Activated T-helper 1 cell treated with anti-CD3 and anti-CD28 coated beads, Interleukin-12 subunit alpha, Interleukin-12 subunit beta, Interleukin-2, Interleukin-4 antibody, amounts not matched to agents 30 ng/mL and 10 ng/mL and 1 ng/mL, durations not matched to agents 14 hours and 24 hours and 36 hours (primary cell): ENCODE measurements around the gene AP1M1. TPM values are rescaled to one million over a fixed set of nuclear protein-coding genes. Genes with fewer than 3 reads are reported as not detected.
A peak's percentile ranks its signal among the peaks of the same experiment; 100 is the strongest.

Experiments used
- DNase-seq: peaks from one replicate; pipeline ENCODE4 v3.0.0; 2021; ENCODE audit warnings: low spot score
- H3K27ac Mint-ChIP-seq: one replicate; pipeline ENCODE4 v1.8.0; 2021; ENCODE audit warnings: mild to moderate bottlenecking, mixed read lengths
- H3K27me3 Mint-ChIP-seq: one replicate; pipeline ENCODE4 v1.8.0; 2022; ENCODE audit warnings: mild to moderate bottlenecking, moderate library complexity, mixed read lengths; ENCODE audit not compliant: insufficient read depth
- H3K36me3 Mint-ChIP-seq: one replicate; pipeline ENCODE4 v1.8.0; 2021; ENCODE audit warnings: low read depth, mixed read lengths
- H3K4me1 Mint-ChIP-seq: one replicate; pipeline ENCODE4 v1.8.0; 2021; ENCODE audit warnings: low read depth, mixed read lengths
- H3K4me3 Mint-ChIP-seq: one replicate; pipeline ENCODE4 v1.8.0; 2021; ENCODE audit warnings: mild to moderate bottlenecking, moderate library complexity, mixed read lengths
- H3K9me3 Mint-ChIP-seq: one replicate; pipeline ENCODE4 v1.8.0; 2021; ENCODE audit warnings: mixed read lengths
- intact Hi-C: fragments of 100-400 bp; cut with micrococcal nuclease; formaldehyde crosslinking; loops from one replicate; pipeline ENCODE4 v1.15.1; 2024
- total RNA-seq: library from RNA; stranded (reverse); gene quantifications from 2 replicates; pipeline ENCODE4 v1.2.3, GENCODE V29; 2022

The AP1M1 gene
- total RNA-seq, 1 donor from 2014 or later = 116 TPM

DNA sequence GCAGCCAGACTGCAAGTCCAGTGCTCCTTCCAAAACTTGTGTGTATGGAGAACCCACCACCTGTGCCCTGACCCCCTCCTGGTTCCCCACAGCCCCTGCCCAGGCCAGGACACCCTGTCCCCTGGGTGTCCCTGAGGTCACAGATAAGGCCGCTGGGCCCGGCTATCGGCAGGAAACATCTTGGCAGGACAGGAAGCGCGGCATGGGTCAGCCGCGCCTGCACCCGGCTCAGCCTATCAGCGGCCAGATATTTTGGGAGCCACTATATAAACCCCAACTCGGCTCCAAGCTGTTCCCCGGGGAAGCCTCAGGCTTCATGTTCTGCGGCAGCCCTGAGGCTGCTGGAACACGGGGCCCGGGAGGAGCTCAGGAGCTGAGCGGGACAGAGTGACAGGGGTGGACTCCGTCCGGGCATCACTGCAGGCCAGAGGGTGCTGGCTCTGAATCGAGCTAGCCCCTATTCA lies 60.8 kb downstream of the AP1M1 start:
- Mint-ChIP-seq H3K4me3 (no peak overlapping the region), H3K4me1 (peaks cover 42% of the 10 kb centered on the region), H3K36me3 (peaks cover 3% of the 10 kb centered on the region), H3K27ac (no peak overlapping the region), H3K9me3 (peaks cover 5% of the 10 kb centered on the region), H3K27me3 (peaks cover 5% of the 10 kb centered on the region)
- intact Hi-C loops = no loop called here
- no peak for DNase-seq

DNA sequence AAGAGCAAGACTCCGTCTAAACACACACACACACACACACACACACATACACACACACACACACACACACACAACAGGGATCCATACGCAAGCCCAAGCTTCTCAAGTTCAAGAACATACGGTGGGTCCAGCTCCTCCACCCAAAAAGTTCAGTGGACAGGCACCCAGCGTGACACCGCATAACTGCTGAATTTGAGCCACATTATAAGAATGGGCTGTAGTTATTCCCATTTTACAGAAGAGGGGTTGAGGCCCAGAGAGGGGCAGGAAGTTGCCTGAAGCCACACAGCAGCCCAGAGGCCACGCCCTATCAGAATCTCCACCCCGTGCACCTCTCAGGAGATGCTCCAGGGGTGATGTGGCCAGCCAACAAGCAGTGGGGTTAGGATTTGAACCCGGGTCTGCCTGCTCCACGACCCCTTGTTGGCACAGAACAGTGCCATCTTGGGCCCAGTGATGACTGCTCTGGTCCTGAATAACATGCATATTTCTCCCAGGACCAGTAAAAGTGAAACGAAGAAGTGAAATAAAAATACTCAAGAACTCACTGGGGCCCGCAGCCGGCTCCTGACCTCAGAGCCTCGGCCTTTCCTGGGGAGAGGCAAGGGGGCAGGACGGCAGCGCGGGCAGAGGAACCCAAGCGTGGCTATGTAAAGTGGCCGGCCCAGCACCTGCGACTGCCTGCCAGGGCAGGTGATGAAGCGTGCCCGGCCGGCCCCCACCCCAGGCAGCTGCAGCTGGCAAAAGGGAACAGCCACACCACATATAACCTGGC lies 61.9 kb downstream of the AP1M1 start:
- Mint-ChIP-seq H3K27ac (no peak overlapping the region), H3K27me3 (peaks cover 5% of the 10 kb centered on the region), H3K4me1 (peaks cover 42% of the 10 kb centered on the region), H3K36me3 (peaks cover 3% of the 10 kb centered on the region), H3K9me3 (peaks cover 5% of the 10 kb centered on the region), H3K4me3 (no peak overlapping the region)
- DNase-seq = no peak
- intact Hi-C loops = no loop called here

DNA sequence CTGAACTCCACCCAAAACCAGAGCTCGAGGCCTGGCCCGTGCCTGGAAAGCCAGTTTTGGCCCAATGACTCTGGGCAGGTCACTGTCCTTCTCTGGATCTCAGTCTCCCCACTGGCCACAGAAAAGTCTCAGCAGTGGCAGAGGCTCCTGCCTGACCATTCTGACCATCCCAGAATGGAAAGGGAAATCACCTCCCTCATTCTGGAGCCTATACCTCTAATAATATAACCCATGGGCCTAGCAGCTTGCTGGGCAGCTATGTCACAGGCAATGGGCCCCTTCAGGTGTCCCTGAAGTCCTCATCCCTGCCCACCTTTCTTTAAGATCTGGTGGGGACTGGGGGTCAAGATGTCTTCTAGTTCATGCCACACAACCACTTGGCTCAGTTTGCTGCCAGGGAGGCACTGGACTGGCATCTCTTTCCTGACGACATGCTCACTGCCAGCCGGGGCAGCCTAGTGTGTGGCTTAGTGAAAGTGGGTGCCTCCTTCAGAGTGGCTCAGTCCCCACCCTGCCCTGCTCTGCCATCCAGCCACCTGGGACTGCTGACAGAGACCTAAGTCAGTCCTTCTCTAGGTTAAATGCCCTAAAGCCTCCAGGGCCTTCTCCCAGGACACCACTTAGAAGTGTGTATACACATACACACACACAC lies 62.6 kb downstream of the AP1M1 start:
- peaks cover 9% of the 10 kb centered on the region for H3K27me3 Mint-ChIP-seq
- H3K27ac Mint-ChIP-seq = no peak overlapping the region
- no peak overlapping the region for H3K4me3 Mint-ChIP-seq
- DNase-seq = no peak
- no peaks in the 10 kb centered on the region for H3K9me3 Mint-ChIP-seq
- intact Hi-C loops = no loop called here
- H3K4me1 Mint-ChIP-seq = peaks cover 37% of the 10 kb centered on the region
- H3K36me3 Mint-ChIP-seq = no peaks in the 10 kb centered on the region

DNA sequence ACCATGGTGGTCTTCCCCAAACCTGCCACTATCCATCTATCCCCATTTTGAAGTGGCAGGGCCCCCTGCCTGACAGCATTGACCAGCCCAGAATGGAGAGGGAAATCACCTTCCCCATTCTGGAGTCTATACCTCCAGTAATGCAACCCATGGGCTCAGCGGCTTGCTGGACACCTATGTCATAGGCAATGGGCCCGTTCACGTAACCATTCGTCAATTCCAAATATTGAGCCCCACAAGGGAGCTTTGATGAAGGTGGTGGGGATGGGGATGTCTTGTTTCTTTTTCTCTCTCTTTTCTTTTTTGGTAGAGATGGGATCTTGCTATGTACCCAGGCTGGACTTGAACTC lies 63.1 kb downstream of the AP1M1 start:
- Mint-ChIP-seq H3K36me3 (no peaks in the 10 kb centered on the region), H3K4me1 (peaks cover 37% of the 10 kb centered on the region), H3K4me3 (no peak overlapping the region)

GRCh38 chr19:16261584-16262368 lies 64.1 kb downstream of the AP1M1 start:
- Mint-ChIP-seq H3K9me3 (no peaks in the 10 kb centered on the region), H3K4me1 (peaks cover 43% of the 10 kb centered on the region), H3K4me3 (peak overlapping the region; percentile 23), H3K27ac (no peak overlapping the region), H3K36me3 (peaks cover 2% of the 10 kb centered on the region), H3K27me3 (peaks cover 18% of the 10 kb centered on the region)
- intact Hi-C loops = no loop called here
- no peak for DNase-seq

More for the DNA sequence above, 63.1 kb downstream of the AP1M1 start:
- DNase-seq = no peak
- Mint-ChIP-seq H3K9me3 (no peaks in the 10 kb centered on the region), H3K27me3 (peaks cover 12% of the 10 kb centered on the region), H3K27ac (no peak overlapping the region)
- intact Hi-C loops = no loop called here

GRCh38 chr19:16262618-16263017 lies 64.9 kb downstream of the AP1M1 start:
- no peak for DNase-seq
- Mint-ChIP-seq H3K4me1 (peaks cover 45% of the 10 kb centered on the region), H3K27ac (no peak overlapping the region), H3K36me3 (peaks cover 2% of the 10 kb centered on the region), H3K27me3 (peaks cover 20% of the 10 kb centered on the region), H3K9me3 (no peaks in the 10 kb centered on the region), H3K4me3 (no peak overlapping the region)
- intact Hi-C loops = no loop called here

DNA sequence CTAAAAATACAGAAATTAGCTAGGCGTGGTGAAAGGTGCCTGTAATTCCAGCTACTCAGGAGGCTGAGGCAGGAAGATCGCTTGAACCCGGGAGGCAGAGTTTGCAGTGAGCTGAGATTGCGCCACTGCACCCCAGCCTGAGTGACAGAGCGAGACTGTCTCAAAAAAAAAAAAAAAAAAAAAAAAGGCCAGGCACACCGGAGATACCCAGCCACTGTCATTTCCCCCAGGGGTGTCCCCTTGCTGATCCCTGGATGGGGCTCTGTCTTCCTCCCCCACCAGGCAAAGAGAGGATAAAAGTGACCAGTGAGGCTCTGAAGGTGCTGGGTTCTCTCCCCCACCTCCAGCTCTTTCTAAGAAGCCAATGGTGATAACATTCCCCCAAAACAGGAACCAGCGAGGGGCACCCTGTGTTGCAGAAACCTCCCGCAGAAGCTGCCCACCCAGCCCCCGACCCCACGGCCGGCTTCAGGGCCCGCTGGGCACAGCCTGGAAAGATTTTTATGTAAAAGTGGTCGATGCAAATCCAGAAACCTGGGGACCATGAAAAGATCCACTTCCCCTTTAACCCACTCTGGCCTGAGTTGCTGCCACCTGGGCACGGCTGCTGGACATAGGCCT lies 65.5 kb downstream of the AP1M1 start:
- no peak overlapping the region for H3K4me3 Mint-ChIP-seq
- H3K36me3 Mint-ChIP-seq = peaks cover 2% of the 10 kb centered on the region
- H3K4me1 Mint-ChIP-seq = peaks cover 45% of the 10 kb centered on the region
- H3K27ac Mint-ChIP-seq = no peak overlapping the region
- no peaks in the 10 kb centered on the region for H3K9me3 Mint-ChIP-seq
- peaks cover 18% of the 10 kb centered on the region for H3K27me3 Mint-ChIP-seq
- no peak for DNase-seq
- intact Hi-C loops = no loop called here

- Mint-ChIP-seq H3K36me3 (peaks cover 2% of the 10 kb centered on the region), H3K27me3 (peaks cover 18% of the 10 kb centered on the region), H3K27ac (no peak overlapping the region), H3K9me3 (no peaks in the 10 kb centered on the region), H3K4me3 (no peak overlapping the region), H3K4me1 (peaks cover 43% of the 10 kb centered on the region)
- intact Hi-C loops = no loop called here
- no peak for DNase-seq
Measured at GRCh38 chr19:16265205-16265604, 67.5 kb downstream of the AP1M1 start.

DNA sequence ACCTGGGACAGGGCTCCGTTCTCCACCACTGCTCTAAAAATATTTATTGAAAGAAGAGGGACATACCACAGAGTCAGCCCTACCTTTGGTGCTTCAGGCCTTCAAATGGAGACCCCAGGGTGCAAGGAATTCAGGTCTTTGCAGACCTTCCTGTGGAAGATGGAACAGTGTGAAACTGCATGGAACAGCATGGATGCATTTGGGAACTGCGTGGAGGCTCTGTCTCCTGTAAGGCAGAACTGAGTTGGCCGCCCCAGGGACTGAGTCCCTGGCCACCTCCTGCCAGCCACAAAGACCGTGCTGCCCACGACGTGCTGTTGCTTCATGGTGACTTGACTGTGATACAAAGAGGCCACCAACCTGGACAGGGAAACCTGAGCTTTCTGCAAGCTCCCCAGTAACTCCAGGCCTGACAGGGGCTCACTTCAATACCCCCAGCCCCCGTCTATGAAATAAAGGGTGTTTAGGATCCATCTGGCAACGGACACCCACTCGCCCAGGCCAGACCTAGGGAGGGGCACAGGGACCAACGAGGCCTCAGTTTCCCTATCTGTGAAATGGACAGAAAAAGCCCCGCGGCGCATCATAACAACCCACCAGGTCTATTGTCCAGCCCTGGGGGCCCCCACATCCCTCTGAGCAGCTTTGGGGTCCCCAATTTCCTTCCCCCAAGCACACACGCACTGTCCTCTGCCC lies 68.3 kb downstream of the AP1M1 start:
- Mint-ChIP-seq H3K4me3 (no peak overlapping the region), H3K27me3 (peaks cover 18% of the 10 kb centered on the region), H3K9me3 (no peaks in the 10 kb centered on the region), H3K4me1 (peaks cover 34% of the 10 kb centered on the region), H3K36me3 (peaks cover 2% of the 10 kb centered on the region), H3K27ac (peak overlapping the region; percentile 1)
- intact Hi-C loops = no loop called here
- no peak for DNase-seq

DNA sequence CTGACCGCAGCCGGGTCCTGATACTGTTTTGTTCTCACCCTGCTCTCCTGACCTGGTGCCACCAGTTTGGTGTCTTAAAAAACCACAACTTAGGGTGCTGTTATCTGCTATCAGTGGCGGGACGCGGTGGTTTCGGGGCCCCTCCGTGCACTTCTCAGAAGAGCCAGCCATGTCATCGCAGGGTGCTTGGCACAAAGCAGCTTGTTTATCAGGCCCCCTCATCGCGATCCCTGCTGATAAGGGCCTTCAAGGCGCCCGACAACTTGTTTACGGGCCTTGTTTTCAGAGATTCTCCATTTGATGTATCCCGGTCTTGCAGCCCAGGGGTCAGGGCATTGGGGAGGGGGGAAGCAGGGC lies 68.9 kb downstream of the AP1M1 start:
- peak; percentile 22 for DNase-seq
- intact Hi-C loops = no loop called here
- no peaks in the 10 kb centered on the region for H3K9me3 Mint-ChIP-seq
- peak overlapping the region; percentile 1 for H3K27ac Mint-ChIP-seq
- H3K36me3 Mint-ChIP-seq = peaks cover 2% of the 10 kb centered on the region
- H3K27me3 Mint-ChIP-seq = peaks cover 18% of the 10 kb centered on the region
- no peak overlapping the region for H3K4me3 Mint-ChIP-seq
- peaks cover 29% of the 10 kb centered on the region for H3K4me1 Mint-ChIP-seq

GRCh38 chr19:16268676-16269319 lies 71.1 kb downstream of the AP1M1 start:
- no peak overlapping the region for H3K27ac Mint-ChIP-seq
- no peak overlapping the region for H3K4me3 Mint-ChIP-seq
- peaks cover 2% of the 10 kb centered on the region for H3K36me3 Mint-ChIP-seq
- H3K27me3 Mint-ChIP-seq = peaks cover 25% of the 10 kb centered on the region
- H3K4me1 Mint-ChIP-seq = peaks cover 20% of the 10 kb centered on the region
- intact Hi-C loops = no loop called here
- DNase-seq = no peak
- H3K9me3 Mint-ChIP-seq = no peaks in the 10 kb centered on the region

GRCh38 chr19:16272945-16273344 lies 75.2 kb downstream of the AP1M1 start:
- intact Hi-C loops = no loop called here
- no peak for DNase-seq
- H3K4me1 Mint-ChIP-seq = peaks cover 12% of the 10 kb centered on the region
- H3K27me3 Mint-ChIP-seq = peaks cover 31% of the 10 kb centered on the region
- no peaks in the 10 kb centered on the region for H3K36me3 Mint-ChIP-seq
- no peaks in the 10 kb centered on the region for H3K9me3 Mint-ChIP-seq
- H3K27ac Mint-ChIP-seq = no peak overlapping the region
- no peak overlapping the region for H3K4me3 Mint-ChIP-seq
